ENCODE data around the gene DUSP14.
"Not testable (repeated sequence)": the region's sequence is repeated elsewhere in the genome, so short reads cannot be mapped to it uniquely, and the experiment has no call there.

Gene DUSP14

DNA sequence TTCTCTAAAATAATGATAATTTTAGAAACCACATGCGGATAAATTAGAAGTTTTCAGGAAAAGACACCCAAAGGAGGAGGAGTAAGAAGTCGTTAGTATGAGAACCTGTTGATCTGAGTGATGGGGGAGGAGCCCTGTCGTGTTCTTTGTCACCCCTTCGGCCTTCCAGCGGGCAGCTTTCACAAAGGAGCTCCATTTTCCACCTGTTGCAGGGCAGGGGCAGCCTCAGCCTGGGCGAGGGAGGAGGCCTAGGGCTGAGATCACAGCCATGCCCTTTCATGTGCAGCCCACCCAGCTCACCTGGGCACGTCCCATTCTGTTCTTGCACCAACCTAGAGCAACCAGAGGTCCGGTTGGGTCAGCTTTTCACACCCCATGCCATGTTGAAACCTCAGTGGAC, 5.3 kb downstream of the DUSP14 start:
- Histone ChIP-seq H3K4me1 (ENCODE audit: control insufficient read depth, insufficient read depth, low read length, unreplicated experiment) (peaks cover 34% of the 10 kb centered on the region), H3K27ac (ENCODE audit: low read depth, low read length) (no peak overlapping the region)

DNA sequence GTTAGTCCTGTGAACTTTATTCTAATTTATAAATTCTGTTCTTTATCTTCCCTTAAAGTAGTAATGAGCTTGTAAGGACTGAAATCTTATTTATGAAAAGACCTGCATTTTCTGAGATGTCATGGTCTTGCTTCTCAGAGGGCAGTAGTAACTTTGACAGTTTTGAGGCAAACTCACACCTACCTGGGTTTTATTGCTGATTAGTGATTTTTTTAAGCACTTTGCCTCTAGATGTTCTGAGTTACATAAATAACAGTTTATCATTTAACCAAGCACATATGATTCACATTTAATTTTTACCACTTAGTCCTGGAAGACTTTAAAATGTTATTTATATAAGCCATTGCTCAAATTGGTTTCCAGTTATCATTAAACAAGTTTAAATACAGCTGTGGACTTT, 10.7 kb downstream of the DUSP14 start:
- H3K79me2 ChIP-seq (ENCODE audit: control insufficient read depth, insufficient read depth, low read length, unreplicated experiment), result peaks cover 83% of the 10 kb centered on the region
- H3K27me3 ChIP-seq (ENCODE audit: insufficient read depth, low read length), result no peaks in the 10 kb centered on the region
- H3K36me3 ChIP-seq (ENCODE audit: insufficient read depth, low read length), result 0 out of 2 replicates have a peak, but pooled peaks cover 7% of the 10 kb centered on the region
- H2AFZ ChIP-seq (ENCODE audit: low read length, unreplicated experiment), result no peak overlapping the region
- no peak overlapping the region for H3K27ac ChIP-seq (ENCODE audit: low read depth, low read length)
- H3K4me3 ChIP-seq (ENCODE audit: low read depth, low read length), result no peak overlapping the region
- H3K4me1 ChIP-seq (ENCODE audit: control insufficient read depth, insufficient read depth, low read length, unreplicated experiment), result no peaks in the 10 kb centered on the region

More for the DNA sequence above, 5.3 kb downstream of the DUSP14 start:
- Histone ChIP-seq H3K79me2 (ENCODE audit: control insufficient read depth, insufficient read depth, low read length, unreplicated experiment) (peaks cover 84% of the 10 kb centered on the region), H3K36me3 (ENCODE audit: insufficient read depth, low read length) (0 out of 2 replicates have a peak, but pooled peaks cover 3% of the 10 kb centered on the region), H2AFZ (ENCODE audit: low read length, unreplicated experiment) (no peak overlapping the region), H3K27me3 (ENCODE audit: insufficient read depth, low read length) (no peaks in the 10 kb centered on the region), H3K4me3 (ENCODE audit: low read depth, low read length) (no peak overlapping the region)

DNA sequence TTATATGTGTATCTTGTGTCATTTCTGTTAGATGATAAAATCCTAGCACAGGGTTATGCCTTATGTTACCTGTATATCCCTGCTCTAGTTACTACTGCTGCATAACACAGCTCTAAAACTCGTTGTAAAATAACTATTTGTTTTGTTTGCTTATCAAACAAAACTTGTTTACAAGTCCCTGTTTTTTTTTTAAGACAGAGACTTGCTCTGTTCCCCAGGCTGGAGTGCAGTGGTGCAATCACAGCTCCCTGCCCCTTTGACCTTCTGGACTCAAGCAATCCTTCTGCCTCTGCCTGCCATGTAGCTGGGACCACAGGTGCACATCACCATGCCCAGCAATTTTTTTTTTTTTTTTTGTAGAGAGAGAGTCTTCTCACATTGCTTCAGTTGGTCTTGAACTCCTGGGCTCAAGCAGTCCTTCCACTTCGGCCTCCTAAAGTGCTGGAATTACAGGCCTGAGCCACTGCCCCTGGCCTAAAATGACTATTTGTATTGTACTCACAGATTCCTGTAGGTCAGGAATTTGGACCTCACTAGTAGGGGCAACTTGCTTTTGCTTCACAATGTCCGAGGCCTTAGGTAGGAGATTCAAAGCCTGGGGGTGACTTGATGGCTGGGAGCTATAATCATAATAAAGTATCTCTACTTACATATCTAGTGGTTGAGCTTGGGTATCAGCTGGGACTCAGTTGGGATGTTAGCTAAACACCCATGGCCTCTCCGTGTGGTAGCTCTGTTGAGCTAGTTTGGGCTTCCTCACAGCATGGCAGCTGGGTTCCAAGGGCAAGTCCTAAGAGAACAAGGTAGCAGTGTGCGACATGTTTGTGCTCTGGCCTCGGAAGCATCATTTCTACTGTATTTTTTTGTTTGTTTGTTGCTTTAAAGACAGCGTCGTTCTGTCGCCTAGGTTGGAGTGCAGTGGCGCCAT, 12.6 kb downstream of the DUSP14 start:
- H3K27me3 ChIP-seq (ENCODE audit: insufficient read depth, low read length), result no peaks in the 10 kb centered on the region
- H3K36me3 ChIP-seq (ENCODE audit: insufficient read depth, low read length), result 0 out of 2 replicates have a peak, but pooled peaks cover 7% of the 10 kb centered on the region
- H2AFZ ChIP-seq (ENCODE audit: low read length, unreplicated experiment), result no peak overlapping the region
- no peak overlapping the region for H3K4me3 ChIP-seq (ENCODE audit: low read depth, low read length)
- peaks cover 85% of the 10 kb centered on the region for H3K79me2 ChIP-seq (ENCODE audit: control insufficient read depth, insufficient read depth, low read length, unreplicated experiment)
- no peak overlapping the region for H3K27ac ChIP-seq (ENCODE audit: low read depth, low read length)
- no peaks in the 10 kb centered on the region for H3K4me1 ChIP-seq (ENCODE audit: control insufficient read depth, insufficient read depth, low read length, unreplicated experiment)

DNA sequence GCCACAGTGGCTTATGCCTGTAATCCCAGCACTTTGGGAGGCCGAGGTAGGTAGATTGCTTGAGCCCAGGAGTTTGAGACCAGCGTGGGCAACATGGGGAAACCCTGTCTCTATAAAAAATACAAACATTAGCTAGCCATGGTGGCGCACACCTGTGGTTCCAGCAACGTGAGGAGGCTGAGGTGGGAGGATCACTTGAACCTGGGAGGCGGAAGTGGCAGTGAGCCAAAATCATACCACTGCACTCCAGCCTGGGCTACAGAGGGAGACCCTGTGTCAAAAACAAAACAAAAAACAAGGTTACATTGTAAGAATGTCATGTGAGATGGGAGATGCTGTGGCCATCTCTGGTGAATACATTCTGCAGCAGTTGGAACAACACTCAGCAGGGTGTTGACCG, 13.5 kb downstream of the DUSP14 start:
- peaks cover 86% of the 10 kb centered on the region for H3K79me2 ChIP-seq (ENCODE audit: control insufficient read depth, insufficient read depth, low read length, unreplicated experiment)
- H2AFZ ChIP-seq (ENCODE audit: low read length, unreplicated experiment), result no peak overlapping the region
- H3K4me1 ChIP-seq (ENCODE audit: control insufficient read depth, insufficient read depth, low read length, unreplicated experiment), result no peaks in the 10 kb centered on the region

DNA sequence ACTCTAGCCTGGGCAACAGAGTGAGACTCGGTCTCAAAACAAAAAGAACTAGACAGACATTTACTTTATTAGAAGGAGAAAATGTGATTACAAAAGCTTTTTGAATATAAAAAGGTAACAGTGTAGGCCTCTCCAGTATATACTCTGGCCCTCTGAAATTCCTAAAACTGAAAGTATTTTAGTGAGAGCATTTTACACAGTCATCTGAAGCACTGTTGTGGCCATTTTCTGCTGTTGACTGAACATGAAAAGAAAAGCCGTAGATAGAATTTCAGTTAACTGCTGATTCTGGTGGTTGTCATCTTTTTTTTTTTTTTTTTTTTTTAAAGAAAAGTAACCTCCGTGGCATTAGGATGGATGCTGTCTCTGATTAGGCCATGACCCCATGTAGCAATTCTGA, 15.6 kb downstream of the DUSP14 start:
- H3K27ac ChIP-seq (ENCODE audit: low read depth, low read length), result no peak overlapping the region
- H3K36me3 ChIP-seq (ENCODE audit: insufficient read depth, low read length), result 0 out of 2 replicates have a peak, but pooled peaks cover under 1% of the 10 kb centered on the region
- H3K79me2 ChIP-seq (ENCODE audit: control insufficient read depth, insufficient read depth, low read length, unreplicated experiment), result peaks cover 84% of the 10 kb centered on the region
- no peak overlapping the region for H2AFZ ChIP-seq (ENCODE audit: low read length, unreplicated experiment)
- no peak overlapping the region for H3K4me3 ChIP-seq (ENCODE audit: low read depth, low read length)
- no peaks in the 10 kb centered on the region for H3K27me3 ChIP-seq (ENCODE audit: insufficient read depth, low read length)
- no peaks in the 10 kb centered on the region for H3K4me1 ChIP-seq (ENCODE audit: control insufficient read depth, insufficient read depth, low read length, unreplicated experiment)

More for the DNA sequence above, 13.5 kb downstream of the DUSP14 start:
- Histone ChIP-seq H3K4me3 (ENCODE audit: low read depth, low read length) (no peak overlapping the region), H3K36me3 (ENCODE audit: insufficient read depth, low read length) (0 out of 2 replicates have a peak, but pooled peaks cover 7% of the 10 kb centered on the region), H3K27me3 (ENCODE audit: insufficient read depth, low read length) (no peaks in the 10 kb centered on the region), H3K27ac (ENCODE audit: low read depth, low read length) (no peak overlapping the region)

- Histone ChIP-seq H3K27ac (ENCODE audit: low read depth, low read length) (no peak overlapping the region), H3K27me3 (ENCODE audit: insufficient read depth, low read length) (no peaks in the 10 kb centered on the region), H2AFZ (ENCODE audit: low read length, unreplicated experiment) (no peak overlapping the region), H3K4me1 (ENCODE audit: control insufficient read depth, insufficient read depth, low read length, unreplicated experiment) (no peaks in the 10 kb centered on the region), H3K36me3 (ENCODE audit: insufficient read depth, low read length) (peaks cover 3% of the 10 kb centered on the region; the same call in 1 of the 2 replicates), H3K79me2 (ENCODE audit: control insufficient read depth, insufficient read depth, low read length, unreplicated experiment) (peaks cover 77% of the 10 kb centered on the region), H3K4me3 (ENCODE audit: low read depth, low read length) (no peak overlapping the region)
Measured at GRCh38 chr17:37506678-37507077, 17.0 kb downstream of the DUSP14 start.

GRCh38 chr17:37507111-37507510, 17.4 kb downstream of the DUSP14 start:
- Histone ChIP-seq H3K79me2 (ENCODE audit: control insufficient read depth, insufficient read depth, low read length, unreplicated experiment) (peaks cover 75% of the 10 kb centered on the region), H3K4me1 (ENCODE audit: control insufficient read depth, insufficient read depth, low read length, unreplicated experiment) (no peaks in the 10 kb centered on the region), H3K4me3 (ENCODE audit: low read depth, low read length) (no peak overlapping the region), H3K27ac (ENCODE audit: low read depth, low read length) (no peak overlapping the region), H3K36me3 (ENCODE audit: insufficient read depth, low read length) (peaks cover 3% of the 10 kb centered on the region; the same call in 1 of the 2 replicates), H2AFZ (ENCODE audit: low read length, unreplicated experiment) (no peak overlapping the region), H3K27me3 (ENCODE audit: insufficient read depth, low read length) (no peaks in the 10 kb centered on the region)

- Histone ChIP-seq H3K36me3 (ENCODE audit: insufficient read depth, low read length) (peaks cover 13% of the 10 kb centered on the region), H3K79me2 (ENCODE audit: control insufficient read depth, insufficient read depth, low read length, unreplicated experiment) (peaks cover 47% of the 10 kb centered on the region), H3K4me3 (ENCODE audit: low read depth, low read length) (no peak overlapping the region), H3K4me1 (ENCODE audit: control insufficient read depth, insufficient read depth, low read length, unreplicated experiment) (no peaks in the 10 kb centered on the region), H3K27ac (ENCODE audit: low read depth, low read length) (no peak overlapping the region), H3K27me3 (ENCODE audit: insufficient read depth, low read length) (no peaks in the 10 kb centered on the region), H2AFZ (ENCODE audit: low read length, unreplicated experiment) (no peak overlapping the region)
Measured at GRCh38 chr17:37510056-37510455, 20.4 kb downstream of the DUSP14 start.

- not testable (repeated sequence) for H3K27me3 ChIP-seq (ENCODE audit: insufficient read depth, low read length); H2AFZ ChIP-seq (ENCODE audit: low read length, unreplicated experiment); H3K27ac ChIP-seq (ENCODE audit: low read depth, low read length); H3K4me3 ChIP-seq (ENCODE audit: low read depth, low read length); H3K4me1 ChIP-seq (ENCODE audit: control insufficient read depth, insufficient read depth, low read length, unreplicated experiment)
- Histone ChIP-seq H3K36me3 (ENCODE audit: insufficient read depth, low read length) (peaks cover 13% of the 10 kb centered on the region), H3K79me2 (ENCODE audit: control insufficient read depth, insufficient read depth, low read length, unreplicated experiment) (peaks cover 34% of the 10 kb centered on the region)
Measured at GRCh38 chr17:37511642-37512041, 22.0 kb downstream of the DUSP14 start.

- Histone ChIP-seq H3K4me1 (ENCODE audit: control insufficient read depth, insufficient read depth, low read length, unreplicated experiment) (no peaks in the 10 kb centered on the region), H3K79me2 (ENCODE audit: control insufficient read depth, insufficient read depth, low read length, unreplicated experiment) (peaks cover 25% of the 10 kb centered on the region), H3K27ac (ENCODE audit: low read depth, low read length) (no peak overlapping the region), H3K27me3 (ENCODE audit: insufficient read depth, low read length) (no peaks in the 10 kb centered on the region), H2AFZ (ENCODE audit: low read length, unreplicated experiment) (no peak overlapping the region), H3K36me3 (ENCODE audit: insufficient read depth, low read length) (peaks cover 13% of the 10 kb centered on the region), H3K4me3 (ENCODE audit: low read depth, low read length) (no peak overlapping the region)
Measured at GRCh38 chr17:37512442-37513068, 22.9 kb downstream of the DUSP14 start.
